NCI-H526 treated with DMSO at 0.1 percent for 48 hours (cell line): ENCODE data around the gene OR13C4.
"Not testable (repeated sequence)": the region's sequence is repeated elsewhere in the genome, so short reads cannot be mapped to it uniquely, and the experiment has no call there.

Source experiments
- DNase-seq: peaks from one replicate; lab custom pipeline; 2025; lab: John Stamatoyannopoulos, UW

Gene OR13C4

GRCh38 chr9:104527109-104527508 is at the start of gene OR13C4:
Gene OR13C4, minus strand, starts transcription at chr9:104527209. Its CDS starts 0 bp downstream, at chr9:104527209.
- DNase-seq = no peak

GRCh38 chr9:104575456-104575855 is 48.4 kb upstream of the OR13C4 start:
- no peak for DNase-seq

GRCh38 chr9:104572612-104573011 is 45.6 kb upstream of the OR13C4 start:
- DNase-seq = no peak

GRCh38 chr9:104568868-104569267 is 41.9 kb upstream of the OR13C4 start, which contains the start of gene OR13C8:
Gene OR13C8, plus strand, starts transcription at chr9:104569168. Its CDS starts 0 bp downstream, at chr9:104569168.
- DNase-seq = no peak

DNA sequence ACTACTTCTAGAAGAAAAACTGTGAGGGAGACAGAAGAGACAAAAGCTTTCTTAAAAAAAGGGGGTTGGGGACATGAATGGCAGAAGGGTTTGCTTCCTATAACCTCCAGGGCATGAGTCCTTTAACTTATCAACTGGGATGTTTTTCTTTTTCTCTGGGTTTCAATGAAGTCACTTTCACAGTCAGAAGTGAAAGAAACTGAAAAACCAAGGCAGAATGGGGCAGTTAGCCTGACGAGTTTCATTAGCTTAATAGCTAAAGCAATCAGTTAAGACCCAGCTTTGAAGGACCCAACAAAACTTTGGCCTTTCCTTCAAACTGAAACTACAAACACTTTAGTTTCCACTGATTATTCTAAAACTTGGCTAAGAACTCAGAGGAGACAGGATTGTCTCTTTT is 37.3 kb upstream of the OR13C4 start:
- DNase-seq = no peak

GRCh38 chr9:104556830-104557634 is 30.0 kb upstream of the OR13C4 start:
- no peak for DNase-seq

GRCh38 chr9:104555521-104555920 is 28.5 kb upstream of the OR13C4 start:
- no peak for DNase-seq

GRCh38 chr9:104553261-104553660 is 26.3 kb upstream of the OR13C4 start:
- no peak for DNase-seq

- DNase-seq = no peak
Measured at GRCh38 chr9:104544644-104545043, 17.6 kb upstream of the OR13C4 start.

DNA sequence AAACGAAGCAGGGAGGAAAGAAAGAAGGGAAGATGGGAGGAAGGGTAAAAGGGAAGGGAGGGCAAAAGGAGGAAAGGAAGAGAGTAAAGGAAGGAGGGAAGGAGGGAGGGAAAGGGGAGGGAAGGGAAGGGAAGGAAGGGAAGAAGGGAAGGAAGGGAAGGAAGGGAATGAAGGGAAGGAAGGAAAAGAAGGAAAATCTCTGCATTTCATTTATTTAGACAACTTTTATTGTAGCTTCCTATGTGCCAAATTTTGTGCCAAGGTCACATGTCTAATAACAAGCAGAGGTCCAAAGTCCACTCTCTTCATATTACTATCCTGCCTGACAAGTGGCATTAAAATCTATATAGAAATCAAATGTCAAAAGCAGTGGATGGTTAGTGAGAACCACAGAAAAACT is 12.3 kb upstream of the OR13C4 start:
- no peak for DNase-seq

DNA sequence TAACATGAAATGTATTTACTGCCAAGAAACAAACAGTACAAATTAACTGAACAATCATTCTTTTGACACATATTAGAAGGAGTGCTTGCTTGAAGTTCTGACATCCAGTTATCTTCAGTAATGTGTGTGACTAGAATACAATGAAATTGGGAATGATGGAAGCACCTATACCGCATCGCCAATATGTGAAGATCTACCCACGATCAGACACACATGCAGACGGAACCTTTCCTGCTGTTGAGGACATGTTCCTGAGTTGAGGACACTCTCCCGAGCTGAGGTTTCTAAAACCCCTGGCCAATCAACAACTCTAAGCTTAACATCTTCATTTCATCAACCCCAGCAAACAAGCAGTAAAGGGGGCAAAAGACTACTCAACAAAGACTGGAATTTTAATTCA is 9.7 kb upstream of the OR13C4 start, which contains the start of gene OR13C3:
TSS of gene OR13C3 (minus strand) at position 101 of the 400 bp plus-strand sequence. CDS start 133 bp downstream, outside the sequence.
- DNase-seq = no peak

DNA sequence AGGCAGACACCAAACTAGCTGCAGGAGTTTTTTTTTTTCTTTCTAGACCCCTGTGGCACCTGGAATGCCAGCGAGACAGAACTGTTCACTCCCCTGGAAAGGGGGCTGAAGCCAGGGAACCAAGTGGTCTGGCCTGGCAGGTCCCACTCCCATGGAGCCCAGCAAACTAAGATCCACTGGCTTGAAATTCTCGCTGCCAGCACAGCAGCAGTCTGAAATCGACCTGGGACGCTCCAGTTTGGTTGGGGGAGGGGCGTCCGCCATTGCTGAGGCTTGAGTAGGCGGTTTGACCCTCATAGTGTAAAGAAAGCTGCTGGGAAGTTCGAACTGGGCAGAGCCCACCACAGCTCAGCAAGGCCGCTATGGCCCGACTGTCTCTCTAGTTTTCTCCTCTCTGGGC is 6.8 kb downstream of the OR13C4 start:
- DNase-seq = not testable (repeated sequence)

- DNase-seq = peak; percentile 17
Measured at GRCh38 chr9:104514901-104515300, 12.1 kb downstream of the OR13C4 start.

GRCh38 chr9:104506565-104506964 is 20.4 kb downstream of the OR13C4 start:
- no peak for DNase-seq

GRCh38 chr9:104503963-104504362 is 23.0 kb downstream of the OR13C4 start, which contains the start of gene OR13F1:
Gene OR13F1, plus strand, starts transcription at chr9:104504263. Its CDS starts 0 bp downstream, at chr9:104504263.
- DNase-seq = no peak

DNA sequence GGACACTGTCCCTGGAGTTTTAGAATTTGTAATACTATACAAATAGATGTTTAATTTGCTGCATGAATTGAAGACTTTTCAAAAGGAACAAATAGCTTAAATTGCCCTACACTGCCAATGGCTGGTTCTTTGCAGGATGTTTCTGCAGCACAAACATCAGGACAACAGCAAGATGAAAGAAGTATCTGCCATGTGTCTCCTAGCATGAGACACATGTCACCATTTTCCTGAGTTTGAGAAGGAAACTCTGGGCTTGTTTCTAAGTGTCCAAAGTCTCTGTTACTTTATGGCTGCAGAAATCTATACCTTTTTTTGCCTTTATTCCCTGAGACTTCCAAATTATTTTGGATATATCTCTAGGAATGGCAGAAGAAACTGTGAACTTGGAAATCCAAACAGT is 23.6 kb downstream of the OR13C4 start:
- no peak for DNase-seq

DNA sequence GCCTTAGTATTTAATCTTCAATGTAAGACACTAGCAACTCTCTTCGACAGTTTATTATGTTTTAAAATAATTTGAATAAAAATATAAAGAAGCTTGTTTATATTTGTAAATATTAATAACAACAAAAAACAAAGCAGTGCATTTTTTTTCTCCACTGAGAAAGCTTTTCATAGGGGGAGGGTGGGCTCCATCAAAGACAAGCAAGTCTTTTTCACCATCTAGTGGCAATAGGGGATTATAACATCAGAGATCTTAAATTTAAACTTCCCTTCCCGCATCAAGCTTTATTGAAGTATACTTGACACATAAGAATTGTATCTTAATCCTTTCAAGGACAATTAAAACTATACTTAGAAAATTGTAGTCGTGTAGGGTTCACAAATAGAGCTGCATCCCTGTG is 32.2 kb downstream of the OR13C4 start:
- DNase-seq = peak; percentile 13

GRCh38 chr9:104485014-104485413 is 42.0 kb downstream of the OR13C4 start:
- DNase-seq = no peak

DNA sequence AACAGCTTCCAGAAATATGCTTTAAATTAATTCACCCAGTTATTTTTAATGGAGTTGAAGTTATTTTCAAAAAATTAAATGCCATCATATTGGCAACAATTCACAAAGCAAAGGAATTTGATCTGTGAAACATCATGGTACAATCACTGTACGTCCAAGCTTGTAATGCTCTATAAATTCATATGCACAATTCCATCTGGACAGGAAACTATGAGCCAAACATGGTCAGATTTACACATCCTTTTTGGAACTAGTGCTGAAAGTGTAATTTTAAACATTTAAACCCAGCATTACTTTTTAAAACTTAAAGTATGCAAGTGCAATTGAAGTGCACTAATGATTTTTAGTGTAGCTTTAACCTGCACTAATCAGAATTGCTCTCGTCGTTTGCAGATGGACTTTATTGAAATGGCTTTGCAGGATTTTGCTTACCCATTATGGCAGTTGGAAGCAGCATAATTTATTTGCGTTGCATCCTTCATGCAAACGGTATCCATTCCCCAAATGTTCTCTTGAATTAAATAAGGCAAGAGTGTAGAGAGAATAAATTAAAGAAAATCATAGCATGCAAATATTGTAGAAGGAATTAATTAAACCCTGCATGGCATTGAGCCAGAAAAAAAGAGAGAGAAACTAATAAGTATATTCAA is 44.0 kb downstream of the OR13C4 start:
- DNase-seq = no peak
